ENCODE measurements around the gene PAPSS2.

PAPSS2 gene

DNA sequence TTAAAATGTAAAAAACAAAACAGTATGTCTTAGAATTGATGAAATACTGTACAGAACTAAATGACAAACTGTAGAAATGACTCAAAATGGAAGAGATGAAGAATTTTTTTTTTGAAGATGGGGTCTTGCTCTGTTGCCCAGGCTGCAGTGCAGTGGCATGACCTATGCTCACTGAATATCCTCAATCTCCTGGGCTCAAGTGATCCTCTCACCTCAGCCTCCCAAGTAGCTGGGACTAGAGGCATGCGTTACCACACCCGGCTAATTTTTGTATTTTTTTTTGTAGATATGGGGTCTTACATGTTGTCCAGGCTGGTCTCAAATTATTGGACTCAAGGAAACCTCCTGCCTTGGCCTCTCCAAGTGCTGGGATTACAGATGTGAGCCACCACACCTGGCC lies 121.9 kb downstream of the PAPSS2 start:
- no peak for DNase-seq (ENCODE audit: low read depth in 2 of 2, low spot score in 1 of 2)

DNA sequence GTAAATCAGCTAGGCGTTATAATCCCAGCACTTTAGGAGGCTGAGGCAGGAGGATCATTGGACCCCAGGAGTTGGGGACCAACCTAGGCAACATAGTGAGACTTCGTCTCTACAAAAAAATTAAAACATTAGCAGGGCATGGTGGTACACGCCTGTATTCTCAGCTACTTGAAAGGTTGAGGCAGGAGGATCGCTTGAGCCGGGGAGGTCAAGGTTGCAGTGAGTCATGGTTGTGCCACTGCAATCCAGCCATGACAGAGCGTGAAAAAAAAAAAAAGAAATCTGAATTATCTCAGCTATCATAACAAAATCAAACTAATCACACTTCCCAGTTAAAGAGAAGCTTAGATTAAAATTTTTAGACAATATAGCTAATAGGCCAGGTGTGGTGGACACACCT lies 123.0 kb downstream of the PAPSS2 start:
- DNase-seq (ENCODE audit: low read depth in 2 of 2, low spot score in 1 of 2): no peak

DNA sequence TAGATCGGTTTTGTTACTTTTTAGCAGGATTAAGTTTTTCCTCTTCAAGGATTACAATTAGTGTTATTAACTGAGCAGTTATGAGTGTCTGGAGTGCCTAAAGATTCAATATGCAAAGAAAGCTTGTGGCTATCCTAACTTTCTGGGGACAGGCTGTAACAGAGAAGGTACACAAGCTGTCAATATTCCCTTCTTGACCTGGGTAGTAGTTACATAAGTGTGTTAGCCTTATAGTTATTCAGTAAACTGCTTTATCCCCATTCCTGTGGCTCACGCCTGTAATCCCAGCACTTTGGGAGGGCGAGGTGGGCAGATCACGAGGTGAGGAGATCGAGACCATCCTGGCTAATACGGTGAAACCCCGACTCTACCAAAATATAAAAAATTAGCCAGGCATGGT lies 126.7 kb downstream of the PAPSS2 start:
- no peak for DNase-seq (ENCODE audit: low read depth in 2 of 2, low spot score in 1 of 2)

DNA sequence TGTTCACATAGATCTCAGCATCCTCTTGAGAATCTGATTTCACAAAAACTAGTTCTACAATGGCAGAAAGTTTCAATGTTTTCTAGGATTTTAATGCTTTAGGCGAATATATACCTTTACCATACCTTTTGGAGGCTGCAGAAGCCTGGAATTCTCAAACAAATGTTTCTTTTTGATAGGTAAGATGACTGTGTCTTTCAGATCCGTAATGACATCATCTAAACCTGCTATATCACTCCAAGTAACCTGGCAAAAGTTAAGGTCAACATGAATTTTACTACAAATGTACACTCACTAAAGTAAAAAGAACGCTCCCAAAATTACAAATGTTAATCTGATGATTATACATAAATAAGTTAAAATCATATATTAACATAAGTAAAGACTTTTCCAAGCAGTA lies 130.5 kb downstream of the PAPSS2 start:
- no peak for DNase-seq (ENCODE audit: low read depth in 2 of 2, low spot score in 1 of 2)

DNA sequence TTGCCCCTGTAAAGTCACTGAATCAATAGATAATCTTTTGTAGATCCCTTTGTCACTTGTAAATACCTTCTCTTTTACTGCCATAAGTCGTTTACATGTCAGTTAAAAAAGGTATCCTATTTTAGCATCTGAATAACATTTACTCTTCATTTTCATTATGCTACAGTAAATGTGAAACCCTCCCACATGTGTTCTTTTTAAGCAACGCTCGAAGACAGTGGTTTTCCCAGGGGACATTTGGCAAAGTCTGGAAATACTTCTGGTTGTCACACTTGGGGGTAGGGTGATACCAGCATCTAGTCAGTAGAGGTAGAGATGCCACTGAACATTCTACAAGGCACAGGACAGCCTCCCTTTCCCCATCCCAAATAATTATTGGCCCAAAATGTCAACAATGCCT lies 134.6 kb downstream of the PAPSS2 start:
- no peak for DNase-seq (ENCODE audit: low read depth in 2 of 2, low spot score in 1 of 2)
